Measurements from ENCODE around the gene MECR.
A peak's percentile ranks its signal among the peaks of the same experiment; 100 is the strongest.

The MECR gene

DNA sequence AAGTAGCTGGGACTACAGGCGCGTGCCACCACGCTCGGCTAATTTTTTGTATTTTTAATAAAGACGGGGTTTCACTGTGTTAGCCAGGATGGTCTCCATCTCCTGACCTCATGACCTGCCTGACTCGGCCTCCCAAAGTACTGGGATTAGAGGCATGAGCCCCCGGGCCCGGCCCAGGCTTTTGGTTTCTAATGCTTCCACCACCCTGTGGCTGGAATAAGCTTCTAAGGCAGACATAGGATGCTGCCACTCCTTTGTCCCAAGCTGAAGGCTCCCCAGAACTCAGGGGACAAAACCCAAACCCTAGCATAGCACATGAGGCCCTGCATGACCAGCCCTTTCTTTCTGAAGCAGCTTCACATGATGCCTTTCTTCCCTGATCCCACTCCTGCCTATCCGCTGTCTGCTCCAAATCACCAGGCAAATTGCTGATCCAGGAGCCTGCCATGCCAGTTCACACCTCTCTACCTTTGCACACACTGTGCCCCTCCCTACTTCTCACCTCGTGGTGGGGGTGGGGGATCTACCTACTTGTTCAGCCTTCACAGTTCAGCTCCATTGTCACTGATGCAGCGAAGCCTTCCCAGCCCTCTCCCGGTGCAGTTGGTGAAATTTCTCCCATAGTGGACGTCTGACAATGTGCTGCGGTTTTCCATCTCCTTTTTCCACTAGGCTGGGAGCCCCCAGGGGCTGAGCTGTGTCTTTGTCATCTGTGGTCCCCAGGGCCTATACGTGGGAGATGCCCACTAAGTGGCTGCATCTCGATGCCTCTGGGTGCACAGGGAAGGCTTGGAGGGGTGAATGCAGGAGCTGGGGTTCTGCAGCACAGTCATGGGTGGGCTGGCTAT lies 12.5 kb upstream of the MECR start:
- no peak for DNase-seq
- no peaks in the 10 kb centered on the region for H3K36me3 ChIP-seq
- TF ChIP-seq, protein P1, sequence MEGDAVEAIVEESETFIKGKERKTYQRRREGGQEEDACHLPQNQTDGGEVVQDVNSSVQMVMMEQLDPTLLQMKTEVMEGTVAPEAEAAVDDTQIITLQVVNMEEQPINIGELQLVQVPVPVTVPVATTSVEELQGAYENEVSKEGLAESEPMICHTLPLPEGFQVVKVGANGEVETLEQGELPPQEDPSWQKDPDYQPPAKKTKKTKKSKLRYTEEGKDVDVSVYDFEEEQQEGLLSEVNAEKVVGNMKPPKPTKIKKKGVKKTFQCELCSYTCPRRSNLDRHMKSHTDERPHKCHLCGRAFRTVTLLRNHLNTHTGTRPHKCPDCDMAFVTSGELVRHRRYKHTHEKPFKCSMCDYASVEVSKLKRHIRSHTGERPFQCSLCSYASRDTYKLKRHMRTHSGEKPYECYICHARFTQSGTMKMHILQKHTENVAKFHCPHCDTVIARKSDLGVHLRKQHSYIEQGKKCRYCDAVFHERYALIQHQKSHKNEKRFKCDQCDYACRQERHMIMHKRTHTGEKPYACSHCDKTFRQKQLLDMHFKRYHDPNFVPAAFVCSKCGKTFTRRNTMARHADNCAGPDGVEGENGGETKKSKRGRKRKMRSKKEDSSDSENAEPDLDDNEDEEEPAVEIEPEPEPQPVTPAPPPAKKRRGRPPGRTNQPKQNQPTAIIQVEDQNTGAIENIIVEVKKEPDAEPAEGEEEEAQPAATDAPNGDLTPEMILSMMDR (IDR thresholded peaks at IDR 0.05; ENCODE audit: low read depth, low read length) = no peak
- no peaks in the 10 kb centered on the region for H3K27me3 ChIP-seq (ENCODE audit: insufficient read depth, low read depth, severe bottlenecking)
- H3K27ac ChIP-seq = no peak overlapping the region
- no peaks in the 10 kb centered on the region for H3K9me3 ChIP-seq (ENCODE audit: severe bottlenecking)
- H3K4me3 ChIP-seq (ENCODE audit: low read depth, low read length) = no peak overlapping the region

DNA sequence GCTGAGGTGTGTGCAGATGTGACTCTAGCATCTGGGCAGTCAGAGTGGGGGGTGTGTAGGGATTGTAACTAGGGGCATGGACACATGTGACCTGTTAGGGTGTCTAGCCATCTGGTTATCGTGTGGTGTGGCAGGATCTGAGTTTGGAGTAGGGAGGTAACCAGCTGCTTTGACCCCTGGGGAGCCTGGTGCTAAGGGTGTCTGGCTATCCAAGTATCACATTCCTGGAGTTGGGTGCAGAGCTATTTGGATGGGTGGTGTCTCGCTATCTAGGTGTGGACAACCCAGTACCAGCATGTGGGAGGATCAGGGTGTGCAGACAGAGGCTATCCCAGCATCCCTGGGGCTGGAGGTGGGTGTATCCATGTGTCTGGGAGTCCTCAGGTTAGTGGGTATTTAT lies 10.3 kb upstream of the MECR start:
- peak overlapping the region; percentile 70 for H3K27ac ChIP-seq
- H3K27me3 ChIP-seq (ENCODE audit: insufficient read depth, low read depth, severe bottlenecking) = no peaks in the 10 kb centered on the region
- no peaks in the 10 kb centered on the region for H3K36me3 ChIP-seq
- DNase-seq = peak; percentile 23
- no peaks in the 10 kb centered on the region for H3K9me3 ChIP-seq (ENCODE audit: severe bottlenecking)
- no peak overlapping the region for H3K4me3 ChIP-seq (ENCODE audit: low read depth, low read length)
- TF ChIP-seq, protein P1 (IDR thresholded peaks at IDR 0.05; ENCODE audit: low read depth, low read length) = no peak

DNA sequence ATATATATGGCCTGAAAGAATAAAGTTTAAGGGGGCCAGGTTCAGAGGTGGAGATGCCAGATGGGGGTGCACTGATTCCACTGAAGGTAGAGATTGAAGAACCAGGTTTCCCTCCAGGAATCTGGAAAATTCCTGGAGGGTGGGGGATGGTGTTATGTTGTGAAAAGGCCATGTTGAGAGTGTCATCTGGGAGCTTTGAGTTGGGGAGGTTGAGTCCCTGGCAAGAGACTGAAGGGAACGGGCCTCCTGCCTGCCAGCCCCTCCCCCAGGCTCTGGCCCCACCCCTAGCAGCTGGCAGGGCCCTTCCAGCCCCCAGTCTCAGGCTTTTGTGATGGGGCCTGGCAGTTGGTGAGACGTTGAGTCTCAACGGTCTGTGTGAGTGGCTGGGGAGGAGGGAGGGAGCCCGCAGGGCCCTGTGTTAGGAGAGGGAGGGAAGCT lies 9.7 kb upstream of the MECR start:
- Histone ChIP-seq H3K9me3 (ENCODE audit: severe bottlenecking) (no peaks in the 10 kb centered on the region), H3K27ac (peak overlapping the region; percentile 70), H3K4me3 (ENCODE audit: low read depth, low read length) (no peak overlapping the region), H3K36me3 (no peaks in the 10 kb centered on the region), H3K27me3 (ENCODE audit: insufficient read depth, low read depth, severe bottlenecking) (no peaks in the 10 kb centered on the region)
- peak; percentile 78 for DNase-seq
- TF ChIP-seq, protein P1 (IDR thresholded peaks at IDR 0.05; ENCODE audit: low read depth, low read length) = peak; percentile 39; the same call in 1 of the 2 replicates

DNA sequence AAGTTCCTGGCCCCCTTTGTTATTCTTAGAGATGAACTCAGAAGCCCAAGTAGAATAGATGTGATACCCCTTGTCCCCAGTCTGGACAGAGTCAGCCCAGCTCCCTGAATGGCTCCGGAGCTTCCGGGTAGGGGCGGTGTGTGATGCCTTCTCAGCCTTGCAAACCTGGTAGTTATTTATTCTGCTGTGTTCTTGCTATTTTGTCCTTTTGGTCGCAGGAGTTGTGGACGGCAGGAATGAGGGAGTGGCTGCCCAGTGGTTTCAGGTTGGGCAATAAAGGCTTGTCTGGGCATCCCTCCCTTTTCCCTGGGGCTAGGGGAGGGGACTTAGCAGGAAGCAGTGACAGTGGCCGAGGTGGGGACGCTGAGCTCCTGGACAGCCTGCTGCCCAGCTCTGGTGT lies 8.4 kb upstream of the MECR start:
- no peaks in the 10 kb centered on the region for H3K27me3 ChIP-seq (ENCODE audit: insufficient read depth, low read depth, severe bottlenecking)
- peak overlapping the region; percentile 70 for H3K27ac ChIP-seq
- H3K9me3 ChIP-seq (ENCODE audit: severe bottlenecking) = no peaks in the 10 kb centered on the region
- DNase-seq = peak; percentile 30
- TF ChIP-seq, protein P1 (IDR thresholded peaks at IDR 0.05; ENCODE audit: low read depth, low read length) = no peak
- no peak overlapping the region for H3K4me3 ChIP-seq (ENCODE audit: low read depth, low read length)
- H3K36me3 ChIP-seq = no peaks in the 10 kb centered on the region

DNA sequence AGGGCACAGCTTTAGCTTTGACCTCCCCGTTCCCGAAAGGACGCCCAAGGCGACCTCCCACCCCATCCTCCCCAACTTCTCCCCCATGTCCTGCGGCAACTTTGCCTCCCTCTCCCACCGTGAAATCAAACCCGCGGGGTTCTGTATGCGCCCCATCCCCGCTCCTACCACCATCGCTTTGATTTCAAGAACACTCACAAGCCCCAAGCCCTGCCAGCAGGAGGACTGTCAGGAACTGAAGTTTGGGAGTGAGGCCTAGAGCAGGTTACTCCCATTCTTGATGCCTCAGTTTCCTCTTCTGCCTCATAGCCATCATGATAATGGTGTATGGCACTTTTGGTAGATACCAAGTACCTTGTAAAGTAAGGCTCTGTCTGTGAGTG lies 7.9 kb upstream of the MECR start:
- H3K4me3 ChIP-seq (ENCODE audit: low read depth, low read length) = no peak overlapping the region

More for the DNA sequence above, 7.9 kb upstream of the MECR start:
- Histone ChIP-seq H3K9me3 (ENCODE audit: severe bottlenecking) (no peaks in the 10 kb centered on the region), H3K27me3 (ENCODE audit: insufficient read depth, low read depth, severe bottlenecking) (no peaks in the 10 kb centered on the region), H3K27ac (no peak overlapping the region; the same call in 1 of the 2 replicates), H3K36me3 (no peaks in the 10 kb centered on the region)
- TF ChIP-seq, protein P1 (IDR thresholded peaks at IDR 0.05; ENCODE audit: low read depth, low read length) = no peak
- DNase-seq = no peak

All from WERI-Rb-1 (cell line).